HL-60 (cell line): ENCODE measurements around the gene CD82.
A peak's percentile ranks its signal among the peaks of the same experiment; 100 is the strongest.

Source experiments
- DNase-seq, 2 experiments: peaks; one replicate each; pipeline ENCODE4 v3.0.0-alpha.2; 2010 to 2020; ENCODE audit warnings: low read depth in 1 of 2, low spot score in 1 of 2
- H3K27ac ChIP-seq: fragments of 250-450 bp; sonication (Bioruptor Pico); replicated peaks from 2 replicates; pipeline ENCODE4 v1.5.1; 2020; ENCODE audit warnings: mild to moderate bottlenecking, moderate library complexity
- H3K27me3 ChIP-seq: fragments of 250-450 bp; sonication (Bioruptor Pico); 2 replicates; pipeline ENCODE4 v1.5.1; 2021; ENCODE audit warnings: mild to moderate bottlenecking, moderate library complexity; ENCODE audit not compliant: insufficient read depth, poor library complexity, severe bottlenecking
- H3K4me3 ChIP-seq: replicated peaks from 2 replicates; pipeline ENCODE4 v1.5.1; 2011; ENCODE audit warnings: mild to moderate bottlenecking, control low read depth, low read length; ENCODE audit not compliant: insufficient read depth
- GABPA ChIP-seq: IDR thresholded peaks from 2 replicates; pipeline ENCODE4 v1.6.1; 2012; ENCODE audit warnings: low read depth
- POLR2AphosphoS5 ChIP-seq: IDR thresholded peaks from 2 replicates; pipeline ENCODE4 v1.6.1; 2012; ENCODE audit warnings: low read depth
- SPI1 ChIP-seq: IDR thresholded peaks from 2 replicates; pipeline ENCODE4 v1.6.1; 2012; ENCODE audit warnings: low read depth, mild to moderate bottlenecking, borderline replicate concordance
- TF ChIP-seq, protein P1 (sequence below): IDR thresholded peaks from one replicate; pipeline ENCODE4 v1.5.1; 2011; ENCODE audit warnings: low read length, control low read depth, inconsistent platforms; ENCODE audit not compliant: insufficient read depth
- TF ChIP-seq, protein P2 (sequence below): IDR thresholded peaks from 2 replicates; pipeline ENCODE4 v1.6.1; 2012; ENCODE audit warnings: low read depth; ENCODE audit not compliant: insufficient replicate concordance

The CD82 gene

DNA sequence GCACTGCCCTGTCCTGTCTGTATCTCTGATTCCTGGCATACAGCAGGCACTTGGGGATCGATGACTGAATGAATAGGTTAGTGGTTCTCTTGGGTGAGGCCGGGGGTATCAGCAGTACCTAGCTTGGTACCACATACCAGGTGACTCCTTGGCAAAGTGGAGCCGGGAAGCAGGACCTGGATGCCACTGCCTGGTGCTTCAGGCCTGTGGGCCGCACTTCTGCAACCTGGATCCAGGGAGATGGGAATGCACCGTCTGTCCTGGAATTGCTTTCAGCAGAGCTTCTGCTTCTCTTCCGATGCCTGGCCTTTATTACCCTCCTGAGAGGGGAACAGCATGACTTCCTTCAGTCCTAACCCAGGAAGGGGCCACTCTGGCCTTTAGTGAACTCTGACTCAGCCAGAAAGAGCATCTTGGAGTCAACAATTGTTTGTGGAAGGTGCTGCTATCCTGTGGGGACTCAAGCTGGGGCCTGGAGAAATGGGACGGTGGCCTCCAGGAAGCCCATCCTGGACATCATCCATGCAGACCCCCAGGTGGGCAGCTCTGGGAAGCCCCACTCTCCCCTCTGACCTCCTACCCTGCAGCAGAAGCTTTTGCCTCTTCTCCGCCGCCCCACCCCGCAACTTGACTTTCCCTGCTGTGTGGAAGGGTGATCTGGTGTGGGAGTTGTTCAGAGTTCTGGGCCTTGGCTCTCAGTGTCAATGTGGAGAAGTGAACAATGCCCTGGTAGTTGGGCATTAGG, 5.1 kb downstream of the CD82 start:
- DNase-seq, result no peak
- peak overlapping the region; percentile 32; the same call in 1 of the 2 replicates for H3K27ac ChIP-seq
- TF ChIP-seq GABPA, result no peak
- TF ChIP-seq, protein P1, sequence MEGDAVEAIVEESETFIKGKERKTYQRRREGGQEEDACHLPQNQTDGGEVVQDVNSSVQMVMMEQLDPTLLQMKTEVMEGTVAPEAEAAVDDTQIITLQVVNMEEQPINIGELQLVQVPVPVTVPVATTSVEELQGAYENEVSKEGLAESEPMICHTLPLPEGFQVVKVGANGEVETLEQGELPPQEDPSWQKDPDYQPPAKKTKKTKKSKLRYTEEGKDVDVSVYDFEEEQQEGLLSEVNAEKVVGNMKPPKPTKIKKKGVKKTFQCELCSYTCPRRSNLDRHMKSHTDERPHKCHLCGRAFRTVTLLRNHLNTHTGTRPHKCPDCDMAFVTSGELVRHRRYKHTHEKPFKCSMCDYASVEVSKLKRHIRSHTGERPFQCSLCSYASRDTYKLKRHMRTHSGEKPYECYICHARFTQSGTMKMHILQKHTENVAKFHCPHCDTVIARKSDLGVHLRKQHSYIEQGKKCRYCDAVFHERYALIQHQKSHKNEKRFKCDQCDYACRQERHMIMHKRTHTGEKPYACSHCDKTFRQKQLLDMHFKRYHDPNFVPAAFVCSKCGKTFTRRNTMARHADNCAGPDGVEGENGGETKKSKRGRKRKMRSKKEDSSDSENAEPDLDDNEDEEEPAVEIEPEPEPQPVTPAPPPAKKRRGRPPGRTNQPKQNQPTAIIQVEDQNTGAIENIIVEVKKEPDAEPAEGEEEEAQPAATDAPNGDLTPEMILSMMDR, result no peak
- TF ChIP-seq POLR2AphosphoS5, result no peak
- TF ChIP-seq, protein P2, sequence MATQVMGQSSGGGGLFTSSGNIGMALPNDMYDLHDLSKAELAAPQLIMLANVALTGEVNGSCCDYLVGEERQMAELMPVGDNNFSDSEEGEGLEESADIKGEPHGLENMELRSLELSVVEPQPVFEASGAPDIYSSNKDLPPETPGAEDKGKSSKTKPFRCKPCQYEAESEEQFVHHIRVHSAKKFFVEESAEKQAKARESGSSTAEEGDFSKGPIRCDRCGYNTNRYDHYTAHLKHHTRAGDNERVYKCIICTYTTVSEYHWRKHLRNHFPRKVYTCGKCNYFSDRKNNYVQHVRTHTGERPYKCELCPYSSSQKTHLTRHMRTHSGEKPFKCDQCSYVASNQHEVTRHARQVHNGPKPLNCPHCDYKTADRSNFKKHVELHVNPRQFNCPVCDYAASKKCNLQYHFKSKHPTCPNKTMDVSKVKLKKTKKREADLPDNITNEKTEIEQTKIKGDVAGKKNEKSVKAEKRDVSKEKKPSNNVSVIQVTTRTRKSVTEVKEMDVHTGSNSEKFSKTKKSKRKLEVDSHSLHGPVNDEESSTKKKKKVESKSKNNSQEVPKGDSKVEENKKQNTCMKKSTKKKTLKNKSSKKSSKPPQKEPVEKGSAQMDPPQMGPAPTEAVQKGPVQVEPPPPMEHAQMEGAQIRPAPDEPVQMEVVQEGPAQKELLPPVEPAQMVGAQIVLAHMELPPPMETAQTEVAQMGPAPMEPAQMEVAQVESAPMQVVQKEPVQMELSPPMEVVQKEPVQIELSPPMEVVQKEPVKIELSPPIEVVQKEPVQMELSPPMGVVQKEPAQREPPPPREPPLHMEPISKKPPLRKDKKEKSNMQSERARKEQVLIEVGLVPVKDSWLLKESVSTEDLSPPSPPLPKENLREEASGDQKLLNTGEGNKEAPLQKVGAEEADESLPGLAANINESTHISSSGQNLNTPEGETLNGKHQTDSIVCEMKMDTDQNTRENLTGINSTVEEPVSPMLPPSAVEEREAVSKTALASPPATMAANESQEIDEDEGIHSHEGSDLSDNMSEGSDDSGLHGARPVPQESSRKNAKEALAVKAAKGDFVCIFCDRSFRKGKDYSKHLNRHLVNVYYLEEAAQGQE, result no peak
- no peak for TF ChIP-seq SPI1
- no peaks in the 10 kb centered on the region for H3K27me3 ChIP-seq
- H3K4me3 ChIP-seq, result no peak overlapping the region

DNA sequence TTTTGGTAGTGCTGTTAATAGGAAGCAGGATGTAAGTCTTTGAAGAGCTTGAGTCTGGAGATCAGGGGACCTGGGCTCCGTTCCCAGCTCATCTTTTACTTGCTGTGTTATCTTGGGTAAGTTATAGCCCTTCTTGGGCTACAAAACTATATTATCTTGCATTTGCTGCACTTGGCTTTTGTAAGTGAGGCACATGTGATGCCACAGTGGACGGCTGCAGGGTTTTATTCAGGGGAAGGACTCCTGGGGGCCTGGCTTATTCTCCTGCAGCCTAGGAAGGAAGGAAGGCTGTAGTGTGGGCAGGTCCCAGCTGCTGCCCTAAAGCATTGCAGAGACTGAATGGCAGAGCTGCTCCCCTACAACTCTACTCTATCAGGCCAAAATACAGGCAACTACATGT, 6.4 kb downstream of the CD82 start:
- TF ChIP-seq, protein P1, result no peak
- TF ChIP-seq GABPA, result no peak
- no peak for TF ChIP-seq POLR2AphosphoS5
- no peak for TF ChIP-seq SPI1
- TF ChIP-seq, protein P2, result no peak
- H3K27ac ChIP-seq, result no peak overlapping the region; the same call in 1 of the 2 replicates

DNA sequence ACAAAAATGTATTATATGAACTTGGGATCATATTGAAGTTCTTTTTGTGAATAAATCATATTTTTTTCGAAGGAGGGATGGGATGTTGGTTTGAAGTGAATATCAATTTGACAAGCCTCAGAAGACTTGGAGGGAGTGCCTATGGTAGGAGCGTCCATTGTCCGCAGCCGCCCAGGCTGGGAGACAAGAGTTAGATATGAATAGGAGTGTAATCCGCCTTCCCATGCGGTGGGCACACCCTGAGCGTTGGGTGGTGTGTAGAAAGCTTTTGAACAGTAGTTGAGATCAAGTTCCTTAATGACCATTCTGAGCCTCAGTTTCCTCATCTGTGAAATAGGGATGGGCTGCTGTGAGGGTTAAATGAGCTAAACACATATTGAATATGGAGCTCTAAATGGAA, 7.0 kb downstream of the CD82 start:
- H3K27ac ChIP-seq, result no peak overlapping the region
- TF ChIP-seq, protein P2, result no peak
- TF ChIP-seq GABPA (no peak), POLR2AphosphoS5 (no peak), SPI1 (no peak)
- TF ChIP-seq, protein P1, result no peak
- H3K27me3 ChIP-seq, result no peaks in the 10 kb centered on the region
- H3K4me3 ChIP-seq, result no peak overlapping the region
- DNase-seq, result no peak

More for the DNA sequence above, 6.4 kb downstream of the CD82 start:
- Histone ChIP-seq H3K4me3 (no peak overlapping the region), H3K27me3 (no peaks in the 10 kb centered on the region)
- DNase-seq, result no peak
